ENCODE results near the gene DNAH12.
"Not testable (repeated sequence)": the region's sequence is repeated elsewhere in the genome, so short reads cannot be mapped to it uniquely, and the experiment has no call there.

DNA sequence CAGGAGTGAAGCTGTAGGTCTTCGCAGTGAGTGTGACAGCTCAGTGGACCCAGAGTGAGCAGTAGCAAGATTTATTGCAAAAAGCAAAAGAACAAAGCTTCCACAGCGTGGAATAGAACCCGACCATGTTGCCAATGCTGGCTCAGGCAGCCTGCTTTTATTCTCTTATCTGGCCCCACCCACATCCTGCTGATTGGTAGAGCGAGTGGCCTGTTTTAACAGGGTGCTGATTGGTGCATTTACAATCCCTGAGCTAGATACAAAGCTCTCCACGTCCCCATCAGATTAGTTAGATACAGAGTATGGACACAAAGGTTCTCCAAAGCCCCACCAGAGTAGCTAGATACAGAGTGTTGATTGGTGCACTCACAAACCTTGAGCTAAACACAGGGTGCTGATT lies 95.7 kb downstream of the DNAH12 start:
- TF ChIP-seq, protein P1, sequence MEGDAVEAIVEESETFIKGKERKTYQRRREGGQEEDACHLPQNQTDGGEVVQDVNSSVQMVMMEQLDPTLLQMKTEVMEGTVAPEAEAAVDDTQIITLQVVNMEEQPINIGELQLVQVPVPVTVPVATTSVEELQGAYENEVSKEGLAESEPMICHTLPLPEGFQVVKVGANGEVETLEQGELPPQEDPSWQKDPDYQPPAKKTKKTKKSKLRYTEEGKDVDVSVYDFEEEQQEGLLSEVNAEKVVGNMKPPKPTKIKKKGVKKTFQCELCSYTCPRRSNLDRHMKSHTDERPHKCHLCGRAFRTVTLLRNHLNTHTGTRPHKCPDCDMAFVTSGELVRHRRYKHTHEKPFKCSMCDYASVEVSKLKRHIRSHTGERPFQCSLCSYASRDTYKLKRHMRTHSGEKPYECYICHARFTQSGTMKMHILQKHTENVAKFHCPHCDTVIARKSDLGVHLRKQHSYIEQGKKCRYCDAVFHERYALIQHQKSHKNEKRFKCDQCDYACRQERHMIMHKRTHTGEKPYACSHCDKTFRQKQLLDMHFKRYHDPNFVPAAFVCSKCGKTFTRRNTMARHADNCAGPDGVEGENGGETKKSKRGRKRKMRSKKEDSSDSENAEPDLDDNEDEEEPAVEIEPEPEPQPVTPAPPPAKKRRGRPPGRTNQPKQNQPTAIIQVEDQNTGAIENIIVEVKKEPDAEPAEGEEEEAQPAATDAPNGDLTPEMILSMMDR (IDR thresholded peaks at IDR 0.05; ENCODE audit: poor library complexity, severe bottlenecking): not testable (repeated sequence)
- not testable (repeated sequence) for TF ChIP-seq SMC3 (conservative IDR thresholded peaks at IDR 0.05; ENCODE audit: poor library complexity); EP300 (conservative IDR thresholded peaks at IDR 0.05; ENCODE audit: poor library complexity, severe bottlenecking); EZH2 (IDR thresholded peaks at IDR 0.05; ENCODE audit: borderline replicate concordance, insufficient read depth, low read length, poor library complexity, severe bottlenecking); TAF1 (IDR thresholded peaks at IDR 0.05; ENCODE audit: low read depth)

Data from neural cell (in vitro differentiated cells).